Endothelial cell (in vitro differentiated cells): ENCODE measurements around the gene NMNAT3. TPM values are rescaled to one million over a fixed set of nuclear protein-coding genes. Genes with fewer than 3 reads are reported as not detected.

Source experiments
- DNase-seq: peaks from one replicate; pipeline ENCODE4 v3.0.0; 2021; ENCODE audit warnings: low spot score
- H3K27ac Mint-ChIP-seq: one replicate; pipeline ENCODE4 v1.8.0; 2021; ENCODE audit warnings: mixed read lengths, inconsistent platforms; ENCODE audit not compliant: unreplicated experiment
- H3K27me3 Mint-ChIP-seq: one replicate; pipeline ENCODE4 v1.8.0; 2021; ENCODE audit warnings: mild to moderate bottlenecking, moderate library complexity, mixed read lengths, inconsistent platforms; ENCODE audit not compliant: unreplicated experiment
- H3K36me3 Mint-ChIP-seq: one replicate; pipeline ENCODE4 v1.8.0; 2021; ENCODE audit warnings: mild to moderate bottlenecking, low read depth, mixed read lengths, inconsistent platforms; ENCODE audit not compliant: unreplicated experiment
- H3K4me1 Mint-ChIP-seq: one replicate; pipeline ENCODE4 v1.8.0; 2021; ENCODE audit warnings: mild to moderate bottlenecking, mixed read lengths, inconsistent platforms; ENCODE audit not compliant: unreplicated experiment
- H3K4me3 Mint-ChIP-seq: one replicate; pipeline ENCODE4 v1.8.0; 2021; ENCODE audit warnings: mild to moderate bottlenecking, mixed read lengths, inconsistent platforms; ENCODE audit not compliant: unreplicated experiment
- H3K9me3 Mint-ChIP-seq: one replicate; pipeline ENCODE4 v1.8.0; 2021; ENCODE audit warnings: mixed read lengths, inconsistent platforms; ENCODE audit not compliant: unreplicated experiment
- CTCF ChIP-seq: fragments of 200-600 bp; sonication (generic); IDR thresholded peaks from one replicate; pipeline ENCODE4 v1.5.0; 2021; ENCODE audit warnings: antibody characterized with exemption; ENCODE audit not compliant: unreplicated experiment
- total RNA-seq: library from RNA; stranded (reverse); fragmentation: NEBNext Ultra II Directional; extraction: Animal tissue kit (Norgen Biotek cat#: 25700); gene quantifications from one replicate; pipeline ENCODE4 v1.2.1, GENCODE V29; 2021; ENCODE audit not compliant: unreplicated experiment

Gene NMNAT3
- total RNA-seq, 1 donor from 2014 or later: 0.62 TPM

GRCh38 chr3:139524841-139525636 is 152.7 kb downstream of the NMNAT3 start:
- H3K36me3 Mint-ChIP-seq: peaks cover 11% of the 10 kb centered on the region
- DNase-seq: no peak
- no peaks in the 10 kb centered on the region for H3K9me3 Mint-ChIP-seq
- no peak overlapping the region for H3K27ac Mint-ChIP-seq
- no peaks in the 10 kb centered on the region for H3K27me3 Mint-ChIP-seq
- no peak for TF ChIP-seq CTCF
- peaks cover 2% of the 10 kb centered on the region for H3K4me1 Mint-ChIP-seq
- no peak overlapping the region for H3K4me3 Mint-ChIP-seq

GRCh38 chr3:139523718-139524117 is 154.1 kb downstream of the NMNAT3 start:
- Mint-ChIP-seq H3K4me3 (no peak overlapping the region), H3K4me1 (peaks cover 2% of the 10 kb centered on the region), H3K27me3 (peaks cover 3% of the 10 kb centered on the region), H3K27ac (no peak overlapping the region), H3K36me3 (peaks cover 8% of the 10 kb centered on the region), H3K9me3 (no peaks in the 10 kb centered on the region)
- DNase-seq: no peak
- TF ChIP-seq CTCF: no peak

GRCh38 chr3:139523166-139523565 is 154.6 kb downstream of the NMNAT3 start:
- Mint-ChIP-seq H3K36me3 (peaks cover 8% of the 10 kb centered on the region), H3K9me3 (no peaks in the 10 kb centered on the region), H3K27ac (no peak overlapping the region), H3K4me3 (no peak overlapping the region), H3K4me1 (peaks cover 2% of the 10 kb centered on the region), H3K27me3 (peaks cover 6% of the 10 kb centered on the region)
- no peak for TF ChIP-seq CTCF
- DNase-seq: no peak

- Mint-ChIP-seq H3K27me3 (peaks cover 6% of the 10 kb centered on the region), H3K4me1 (peaks cover under 1% of the 10 kb centered on the region), H3K9me3 (no peaks in the 10 kb centered on the region), H3K4me3 (no peak overlapping the region), H3K27ac (no peak overlapping the region), H3K36me3 (peaks cover 8% of the 10 kb centered on the region)
- no peak for DNase-seq
- TF ChIP-seq CTCF: no peak
Measured at GRCh38 chr3:139522421-139522820, 155.4 kb downstream of the NMNAT3 start.

- Mint-ChIP-seq H3K4me3 (no peak overlapping the region), H3K9me3 (no peaks in the 10 kb centered on the region), H3K27ac (no peak overlapping the region), H3K4me1 (no peaks in the 10 kb centered on the region), H3K27me3 (peaks cover 6% of the 10 kb centered on the region), H3K36me3 (peaks cover 10% of the 10 kb centered on the region)
- no peak for TF ChIP-seq CTCF
- no peak for DNase-seq
Measured at GRCh38 chr3:139521816-139522215, 156.0 kb downstream of the NMNAT3 start.
